Body of pancreas (tissue), 4 donors: ENCODE measurements around the gene TMTC2. TPM values are rescaled to one million over a fixed set of nuclear protein-coding genes. Genes with fewer than 3 reads are reported as not detected.

Source experiments
- ATAC-seq: fragments of 150-250 bp; one replicate; pipeline ENCODE4 v1.9.1; 2016
- DNase-seq, 4 donors: peaks; one replicate each; pipeline ENCODE4 v3.0.0-alpha.2; 2019
- H3K27ac ChIP-seq, 4 donors: fragments of 200-600 bp; sonication (generic); 1 replicate in 3 of 4; 2 replicates in 1 of 4; pipeline versions ENCODE4 v1.5.1 to v1.6.1; 2016 to 2019; ENCODE audit warnings: mild to moderate bottlenecking in 1 of 4, mixed read lengths in 1 of 4, moderate library complexity in 1 of 4
- H3K27me3 ChIP-seq, 2 donors: fragments of 200-600 bp; sonication (generic); one replicate each; pipeline ENCODE4 v1.6.0; 2016; ENCODE audit warnings: mild to moderate bottlenecking in 1 of 2
- H3K36me3 ChIP-seq, 2 donors: fragments of 200-600 bp; sonication (generic); replicated peaks in 1 of 2; 2 replicates each; pipeline ENCODE4 v1.5.1; 2016; ENCODE audit warnings: low read depth in 2 of 2; ENCODE audit not compliant: insufficient read depth in 1 of 2
- H3K4me1 ChIP-seq: fragments of 200-600 bp; sonication (generic); one replicate; pipeline ENCODE4 v1.6.0; 2016
- H3K4me3 ChIP-seq, 2 donors: fragments of 200-600 bp; sonication (generic); 1 replicate in 1 of 2; 2 replicates in 1 of 2; pipeline ENCODE4 v1.5.1; 2016 to 2019
- H3K9me3 ChIP-seq, 3 donors: fragments of 200-600 bp; sonication (generic); 1 replicate in 2 of 3; 2 replicates in 1 of 3; pipeline ENCODE4 v1.5.1; 2016
- CTCF ChIP-seq, 7 experiments: fragments of 450-650 bp in 4 of 7; fragments of 200-600 bp in 3 of 7; sonication (generic) in 3 of 7; IDR thresholded peaks; one replicate each; pipeline ENCODE4 v1.5.1; 2016 to 2019; ENCODE audit warnings: antibody characterized with exemption in 7 of 7
- POLR2A ChIP-seq, 3 donors: fragments of 450-650 bp; IDR thresholded peaks; one replicate each; pipeline ENCODE4 v1.6.1; 2016; ENCODE audit warnings: antibody characterized with exemption in 3 of 3, mild to moderate bottlenecking in 2 of 3
- WGBS, 2 donors: methylation state at CpG; one replicate each; pipeline ENCODE4 v1.1.5; 2017; 5-methylcytosine and 5-hydroxymethylcytosine counted together
- intact Hi-C: fragments of 100-400 bp; cut with DNase I; formaldehyde crosslinking; loops from one replicate; pipeline ENCODE4 v1.15.1; 2023
- total RNA-seq, 2 donors: library from RNA; depleted of rRNA; stranded (reverse); fragments of >200 nt; gene quantifications; one replicate each; pipeline ENCODE4 v1.1.0, GENCODE V29; 2016

Gene TMTC2
- total RNA-seq, 2 donors from 2014 or later: 10.4 to 20.1 TPM

GRCh38 chr12:82728710-82729109 is 42.0 kb downstream of the TMTC2 start:
- no peaks in the 10 kb centered on the region for H3K27me3 ChIP-seq
- H3K4me1 ChIP-seq: no peaks in the 10 kb centered on the region
- H3K27ac ChIP-seq: no peak overlapping the region
- no peaks in the 10 kb centered on the region for H3K36me3 ChIP-seq
- intact Hi-C loops: no loop called here
- no peak for DNase-seq
- WGBS, 2 donors: 97% methylated on average over 12 to 20 of the region's 22 CpGs
- no peaks in the 10 kb centered on the region for H3K9me3 ChIP-seq
- TF ChIP-seq POLR2A (IDR thresholded peaks at IDR 0.05): no peak
- TF ChIP-seq CTCF (IDR thresholded peaks at IDR 0.05): no peak
- no peak for ATAC-seq
- H3K4me3 ChIP-seq: no peak overlapping the region

GRCh38 chr12:82730953-82731459 is 44.3 kb downstream of the TMTC2 start:
- TF ChIP-seq CTCF (IDR thresholded peaks at IDR 0.05) (no peak), POLR2A (IDR thresholded peaks at IDR 0.05) (no peak)
- Histone ChIP-seq H3K27me3 (no peaks in the 10 kb centered on the region), H3K36me3 (no peaks in the 10 kb centered on the region), H3K9me3 (no peaks in the 10 kb centered on the region), H3K27ac (no peak overlapping the region), H3K4me1 (no peaks in the 10 kb centered on the region), H3K4me3 (no peak overlapping the region)
- no peak for ATAC-seq
- DNase-seq: no peak
- WGBS, 2 donors: 76 to 86% methylated on average over 7 of the region's 7 CpGs
- intact Hi-C loops: no loop called here

GRCh38 chr12:82740129-82741000 is 53.7 kb downstream of the TMTC2 start:
- Histone ChIP-seq H3K4me1 (no peaks in the 10 kb centered on the region), H3K27ac (no peak overlapping the region), H3K27me3 (no peaks in the 10 kb centered on the region), H3K36me3 (no peaks in the 10 kb centered on the region), H3K4me3 (no peak overlapping the region), H3K9me3 (no peaks in the 10 kb centered on the region)
- intact Hi-C loops: no loop called here
- ATAC-seq (no peak), DNase-seq (no peak)
- WGBS, 2 donors: 92 to 93% methylated on average over 7 of the region's 7 CpGs
- TF ChIP-seq POLR2A (IDR thresholded peaks at IDR 0.05) (no peak), CTCF (IDR thresholded peaks at IDR 0.05) (no peak)

- intact Hi-C loops: no loop called here
- Histone ChIP-seq H3K36me3 (no peaks in the 10 kb centered on the region), H3K9me3 (no peaks in the 10 kb centered on the region), H3K27me3 (no peaks in the 10 kb centered on the region), H3K27ac (no peak overlapping the region), H3K4me3 (no peak overlapping the region), H3K4me1 (peaks cover 5% of the 10 kb centered on the region)
- DNase-seq: no peak
- WGBS, 2 donors: 53 to 59% methylated on average over 4 of the region's 4 CpGs
- TF ChIP-seq CTCF (IDR thresholded peaks at IDR 0.05): no peak
- TF ChIP-seq POLR2A (IDR thresholded peaks at IDR 0.05): no peak
- ATAC-seq: no peak
Observed at GRCh38 chr12:82745063-82745674, 58.5 kb downstream of the TMTC2 start.
